ENCODE measurements around the gene MAJIN. TPM values are rescaled to one million over a fixed set of nuclear protein-coding genes. Genes with fewer than 3 reads are reported as not detected.

The MAJIN gene
- total RNA-seq, 1 experiment from 2014 or later = not detected

- no peak overlapping the region for H3K4me3 ChIP-seq (ENCODE audit: low read depth, low read length)
- no peaks in the 10 kb centered on the region; the same call in none of the 2 replicates for H3K4me1 ChIP-seq
- H3K27me3 Mint-ChIP-seq (ENCODE audit: insufficient read depth, unreplicated experiment) = no peaks in the 10 kb centered on the region
- BruUV-seq (replicated peaks) = no TSS peak
- H3K27ac Mint-ChIP-seq (ENCODE audit: unreplicated experiment) = no peak overlapping the region
- peaks cover 26% of the 10 kb centered on the region for H3K36me3 Mint-ChIP-seq (ENCODE audit: insufficient read depth, unreplicated experiment)
- DNase-seq = no peak
- no peak overlapping the region for H3K4me3 Mint-ChIP-seq (ENCODE audit: unreplicated experiment)
- H3K4me1 Mint-ChIP-seq (ENCODE audit: low read depth, unreplicated experiment) = no peaks in the 10 kb centered on the region
- POLR2A ChIA-PET = no interaction called here
- intact Hi-C loops (cut with micrococcal nuclease; ENCODE audit: unreplicated experiment) = no loop called here
- H3K9me3 Mint-ChIP-seq (ENCODE audit: unreplicated experiment) = no peaks in the 10 kb centered on the region
- H3K36me3 ChIP-seq (ENCODE audit: control insufficient read depth, insufficient read depth, low read length) = peaks cover 5% of the 10 kb centered on the region
- no peaks in the 10 kb centered on the region for H3K27me3 ChIP-seq (replicated peaks; ENCODE audit: control insufficient read depth, insufficient read depth, low read length)
- CTCF ChIA-PET = no interaction called here
- TF ChIP-seq CTCF (IDR thresholded peaks at IDR 0.05; ENCODE audit: insufficient read depth in 1 of 2, low read depth in 1 of 2, low read length in 1 of 2, severe bottlenecking in 1 of 2, unreplicated experiment in 1 of 2) = no peak
- H3K9me3 ChIP-seq = no peaks in the 10 kb centered on the region
Measured at GRCh38 chr11:64911689-64912088, 60.2 kb downstream of the MAJIN start.

- no peaks in the 10 kb centered on the region for H3K27me3 ChIP-seq (replicated peaks; ENCODE audit: control insufficient read depth, insufficient read depth, low read length)
- ChIA-PET CTCF (no interaction called here), POLR2A (no interaction called here)
- no TSS peak for BruUV-seq (replicated peaks)
- no peak overlapping the region for H3K4me3 Mint-ChIP-seq (ENCODE audit: unreplicated experiment)
- H3K27me3 Mint-ChIP-seq (ENCODE audit: insufficient read depth, unreplicated experiment) = no peaks in the 10 kb centered on the region
- H3K4me1 Mint-ChIP-seq (ENCODE audit: low read depth, unreplicated experiment) = no peaks in the 10 kb centered on the region
- intact Hi-C loops (cut with micrococcal nuclease; ENCODE audit: unreplicated experiment) = no loop called here
- TF ChIP-seq CTCF (IDR thresholded peaks at IDR 0.05; ENCODE audit: insufficient read depth in 1 of 2, low read depth in 1 of 2, low read length in 1 of 2, severe bottlenecking in 1 of 2, unreplicated experiment in 1 of 2) = no peak
- no peak for DNase-seq
- peaks cover 5% of the 10 kb centered on the region for H3K36me3 ChIP-seq (ENCODE audit: control insufficient read depth, insufficient read depth, low read length)
- no peaks in the 10 kb centered on the region for H3K9me3 Mint-ChIP-seq (ENCODE audit: unreplicated experiment)
- H3K9me3 ChIP-seq = no peaks in the 10 kb centered on the region
- no peaks in the 10 kb centered on the region; the same call in none of the 2 replicates for H3K4me1 ChIP-seq
- no peak overlapping the region for H3K4me3 ChIP-seq (ENCODE audit: low read depth, low read length)
- no peak overlapping the region for H3K27ac Mint-ChIP-seq (ENCODE audit: unreplicated experiment)
- H3K36me3 Mint-ChIP-seq (ENCODE audit: insufficient read depth, unreplicated experiment) = peaks cover 26% of the 10 kb centered on the region
Measured at GRCh38 chr11:64911142-64911541, 60.8 kb downstream of the MAJIN start.

- Mint-ChIP-seq H3K9me3 (ENCODE audit: unreplicated experiment) (no peaks in the 10 kb centered on the region), H3K27ac (ENCODE audit: unreplicated experiment) (no peak overlapping the region), H3K27me3 (ENCODE audit: insufficient read depth, unreplicated experiment) (no peaks in the 10 kb centered on the region), H3K36me3 (ENCODE audit: insufficient read depth, unreplicated experiment) (peaks cover 26% of the 10 kb centered on the region), H3K4me1 (ENCODE audit: low read depth, unreplicated experiment) (no peaks in the 10 kb centered on the region), H3K4me3 (ENCODE audit: unreplicated experiment) (no peak overlapping the region)
- Histone ChIP-seq H3K4me3 (ENCODE audit: low read depth, low read length) (no peak overlapping the region), H3K9me3 (no peaks in the 10 kb centered on the region), H3K36me3 (ENCODE audit: control insufficient read depth, insufficient read depth, low read length) (peaks cover 5% of the 10 kb centered on the region), H3K4me1 (no peaks in the 10 kb centered on the region; the same call in 1 of the 2 replicates), H3K27me3 (replicated peaks; ENCODE audit: control insufficient read depth, insufficient read depth, low read length) (no peaks in the 10 kb centered on the region)
- no peak for TF ChIP-seq CTCF (IDR thresholded peaks at IDR 0.05; ENCODE audit: insufficient read depth in 1 of 2, low read depth in 1 of 2, low read length in 1 of 2, severe bottlenecking in 1 of 2, unreplicated experiment in 1 of 2)
- POLR2A ChIA-PET = no interaction called here
- CTCF ChIA-PET = no interaction called here
- intact Hi-C loops (cut with micrococcal nuclease; ENCODE audit: unreplicated experiment) = no loop called here
- DNase-seq = no peak
- BruUV-seq (replicated peaks) = no TSS peak
Measured at GRCh38 chr11:64910451-64911093, 61.3 kb downstream of the MAJIN start.
